Lower lobe of right lung (tissue), 2 donors: ENCODE data around the gene CGREF1. TPM values are rescaled to one million over a fixed set of nuclear protein-coding genes. Genes with fewer than 3 reads are reported as not detected.

Source experiments
- ATAC-seq, 2 donors: fragments of 200-7000 bp; cut with Tn5 transposase; one replicate each; pipeline ENCODE4 v1.9.1; 2020 to 2022; ENCODE audit warnings: mild to moderate bottlenecking in 2 of 2, moderate library complexity in 2 of 2
- DNase-seq: peaks from one replicate; pipeline ENCODE4 v3.0.0-alpha.2; 2020
- H3K27ac ChIP-seq: fragments of 200-600 bp; one replicate; pipeline ENCODE4 v1.8.0; 2022
- H3K27me3 ChIP-seq: fragments of 200-600 bp; one replicate; pipeline ENCODE4 v1.8.0; 2022; ENCODE audit warnings: low read depth
- H3K36me3 ChIP-seq: fragments of 200-600 bp; one replicate; pipeline ENCODE4 v1.8.0; 2022; ENCODE audit warnings: mild to moderate bottlenecking
- H3K4me1 ChIP-seq: fragments of 200-600 bp; one replicate; pipeline ENCODE4 v1.8.0; 2022
- H3K4me3 ChIP-seq: fragments of 200-600 bp; one replicate; pipeline ENCODE4 v1.8.0; 2022; ENCODE audit warnings: mild to moderate bottlenecking
- H3K9me3 ChIP-seq: fragments of 200-600 bp; one replicate; pipeline ENCODE4 v1.8.0; 2022
- CTCF ChIP-seq: fragments of 200-600 bp; IDR thresholded peaks from one replicate; pipeline ENCODE4 v1.8.0; 2022; ENCODE audit warnings: antibody characterized with exemption, mild to moderate bottlenecking
- intact Hi-C: fragments of 100-400 bp; cut with DNase I; formaldehyde crosslinking; loops from one replicate; pipeline ENCODE4 v1.11.0; 2022
- total RNA-seq: library from RNA; stranded (reverse); fragmentation: NEBNext Ultra II Directional; extraction: Animal tissue kit (Norgen Biotek cat#: 25700); gene quantifications from one replicate; pipeline ENCODE4 v1.2.1, GENCODE V29; 2021
- donor health status: DM: no; HTN: yes; CAD: no; lungs with severe emphysema.

CGREF1 gene
- total RNA-seq, 1 donor from 2014 or later = 0.74 TPM

- H3K9me3 ChIP-seq = no peaks in the 10 kb centered on the region
- H3K27me3 ChIP-seq = no peaks in the 10 kb centered on the region
These were observed 26.9 kb downstream of the CGREF1 start for GRCh38 chr2:27091746-27092695.

GRCh38 chr2:27089111-27089954 is 29.6 kb downstream of the CGREF1 start:
- ATAC-seq (no peak), DNase-seq (no peak)
- Histone ChIP-seq H3K4me1 (peaks cover 26% of the 10 kb centered on the region), H3K27ac (no peak overlapping the region), H3K27me3 (no peaks in the 10 kb centered on the region), H3K4me3 (no peak overlapping the region), H3K9me3 (no peaks in the 10 kb centered on the region), H3K36me3 (no peaks in the 10 kb centered on the region)
- intact Hi-C loops = no loop called here
- TF ChIP-seq CTCF = no peak

More at GRCh38 chr2:27091746-27092695, 26.9 kb downstream of the CGREF1 start:
- TF ChIP-seq CTCF = no peak
- Histone ChIP-seq H3K27ac (no peak overlapping the region), H3K4me1 (peaks cover 21% of the 10 kb centered on the region), H3K36me3 (no peaks in the 10 kb centered on the region), H3K4me3 (no peak overlapping the region)
- DNase-seq = no peak
- intact Hi-C loops = no loop called here
- ATAC-seq = no peak

- no peak for TF ChIP-seq CTCF
- DNase-seq = no peak
- Histone ChIP-seq H3K27ac (no peak overlapping the region), H3K36me3 (no peaks in the 10 kb centered on the region), H3K4me3 (no peak overlapping the region), H3K4me1 (peaks cover 26% of the 10 kb centered on the region), H3K27me3 (no peaks in the 10 kb centered on the region), H3K9me3 (no peaks in the 10 kb centered on the region)
- intact Hi-C loops = no loop called here
- ATAC-seq = no peak
These were observed 30.3 kb downstream of the CGREF1 start for GRCh38 chr2:27088634-27089033.

GRCh38 chr2:27087823-27088410 is 31.0 kb downstream of the CGREF1 start:
- Histone ChIP-seq H3K9me3 (no peaks in the 10 kb centered on the region), H3K36me3 (no peaks in the 10 kb centered on the region), H3K4me3 (no peak overlapping the region), H3K27ac (no peak overlapping the region), H3K4me1 (peaks cover 26% of the 10 kb centered on the region), H3K27me3 (no peaks in the 10 kb centered on the region)
- TF ChIP-seq CTCF = no peak
- DNase-seq (no peak), ATAC-seq (no peak)
- intact Hi-C loops = no loop called here
